Measurements from ENCODE around the gene SLC38A8.

The SLC38A8 gene

GRCh38 chr16:84068783-84069462, 26.3 kb upstream of the SLC38A8 start:
- no peak for DNase-seq

GRCh38 chr16:84068041-84068440, 25.4 kb upstream of the SLC38A8 start:
- no peak for DNase-seq

- DNase-seq = no peak
These were observed 25.0 kb upstream of the SLC38A8 start for GRCh38 chr16:84067640-84068039.

- peak in 27 of 56 donors; percentile 10 to 85 (median 37) for DNase-seq
These were observed 23.0 kb upstream of the SLC38A8 start for GRCh38 chr16:84065536-84066132.

- DNase-seq = no peak
These were observed 21.4 kb upstream of the SLC38A8 start for GRCh38 chr16:84063980-84064379.

GRCh38 chr16:84062734-84063640, 20.4 kb upstream of the SLC38A8 start:
- DNase-seq = peak in 44 of 56 donors; percentile 15 to 83 (median 49)

GRCh38 chr16:84061236-84061819, 18.7 kb upstream of the SLC38A8 start:
- no peak for DNase-seq

- no peak for DNase-seq
These were observed 17.6 kb upstream of the SLC38A8 start for GRCh38 chr16:84059946-84060901.

GRCh38 chr16:84059111-84059510, 16.5 kb upstream of the SLC38A8 start:
- no peak for DNase-seq

GRCh38 chr16:84058664-84059063, 16.1 kb upstream of the SLC38A8 start:
- DNase-seq = no peak

GRCh38 chr16:84058211-84058610, 15.6 kb upstream of the SLC38A8 start:
- no peak for DNase-seq

- DNase-seq = no peak
These were observed 14.3 kb upstream of the SLC38A8 start for GRCh38 chr16:84056933-84057332.

GRCh38 chr16:84055801-84056634, 13.4 kb upstream of the SLC38A8 start:
- no peak for DNase-seq

GRCh38 chr16:84055366-84055765, 12.8 kb upstream of the SLC38A8 start:
- peak in 2 of 56 donors; percentile 12 to 21 for DNase-seq

- DNase-seq = no peak
These were observed 12.3 kb upstream of the SLC38A8 start for GRCh38 chr16:84054916-84055315.

- no peak for DNase-seq
These were observed 11.7 kb upstream of the SLC38A8 start for GRCh38 chr16:84054271-84054670.

- DNase-seq = no peak
These were observed 10.6 kb upstream of the SLC38A8 start for GRCh38 chr16:84053237-84053636.

GRCh38 chr16:84052071-84052622, 9.6 kb upstream of the SLC38A8 start:
- DNase-seq = no peak

GRCh38 chr16:84050316-84050715, 7.7 kb upstream of the SLC38A8 start:
- DNase-seq = no peak

All from amygdala (tissue), 56 donors.